Frontal cortex (tissue), 4 donors: Measurements from ENCODE around the gene ARHGEF39. TPM values are rescaled to one million over a fixed set of nuclear protein-coding genes. Genes with fewer than 3 reads are reported as not detected.

ENCODE experiments used
- DNase-seq, 2 donors: peaks; one replicate each; pipeline ENCODE4 v3.0.0; 2012; ENCODE audit warnings: low spot score in 2 of 2
- FAIRE-seq: peaks from 2 replicates; lab custom pipeline; 2012; peaks lifted over from hg19 to GRCh38; lab: Jason Lieb, UNC
- total RNA-seq: library from RNA; depleted of rRNA; stranded (reverse); fragments of >200 nt; gene quantifications from one replicate; pipeline ENCODE4 v1.2.3, GENCODE V29; 2014
- donor health status: control.
- donor health status: control.
- donor health status: control.

ARHGEF39 gene
- total RNA-seq, 1 donor from 2014 or later, result 0.41 TPM

GRCh38 chr9:35695943-35696401 is 31.0 kb upstream of the ARHGEF39 start:
- DNase-seq, result no peak

GRCh38 chr9:35691757-35692301 is 26.8 kb upstream of the ARHGEF39 start:
- DNase-seq, result no peak
- FAIRE-seq, result no peak

More at GRCh38 chr9:35695943-35696401, 31.0 kb upstream of the ARHGEF39 start:
- FAIRE-seq, result no peak

GRCh38 chr9:35691334-35691650 is 26.3 kb upstream of the ARHGEF39 start:
- FAIRE-seq, result no peak
- DNase-seq, result no peak

GRCh38 chr9:35690614-35691333 is 25.8 kb upstream of the ARHGEF39 start:
- FAIRE-seq, result no peak

GRCh38 chr9:35690294-35690613 is 25.3 kb upstream of the ARHGEF39 start:
- FAIRE-seq, result no peak
- no peak for DNase-seq

More at GRCh38 chr9:35690614-35691333, 25.8 kb upstream of the ARHGEF39 start:
- peak; percentile 70 to 74 for DNase-seq

GRCh38 chr9:35689542-35690293 is 24.7 kb upstream of the ARHGEF39 start, which contains the start of gene TPM2:
TPM2 (minus strand) TSS chr9:35689925; CDS start chr9:35689817, 108 bp downstream.
- no peak for DNase-seq
- no peak for FAIRE-seq

- DNase-seq (peak in 1 of 2 donors; percentile 51), FAIRE-seq (no peak)
Observed at GRCh38 chr9:35688558-35689541, 23.9 kb upstream of the ARHGEF39 start.

- DNase-seq (no peak), FAIRE-seq (no peak)
Observed at GRCh38 chr9:35687972-35688557, 23.1 kb upstream of the ARHGEF39 start.

GRCh38 chr9:35687306-35687705 is 22.3 kb upstream of the ARHGEF39 start:
- DNase-seq (no peak), FAIRE-seq (no peak)

GRCh38 chr9:35686222-35687203 is 21.5 kb upstream of the ARHGEF39 start:
- no peak for FAIRE-seq
- DNase-seq, result no peak

GRCh38 chr9:35685506-35685905 is 20.5 kb upstream of the ARHGEF39 start:
- FAIRE-seq, result no peak
- DNase-seq, result no peak

- FAIRE-seq (no peak), DNase-seq (no peak)
Observed at GRCh38 chr9:35684921-35685320, 19.9 kb upstream of the ARHGEF39 start.

- DNase-seq, result no peak
- no peak for FAIRE-seq
Observed at GRCh38 chr9:35683323-35683722, 18.3 kb upstream of the ARHGEF39 start.

GRCh38 chr9:35682520-35683315 is 17.7 kb upstream of the ARHGEF39 start:
- DNase-seq (no peak), FAIRE-seq (no peak)

- no peak for FAIRE-seq
- DNase-seq, result no peak
Observed at GRCh38 chr9:35682051-35682450, 17.1 kb upstream of the ARHGEF39 start.

- DNase-seq (no peak), FAIRE-seq (no peak)
Observed at GRCh38 chr9:35681341-35682002, 16.5 kb upstream of the ARHGEF39 start.
